H9 (cell line): ENCODE measurements around the gene NEB. TPM values are rescaled to one million over a fixed set of nuclear protein-coding genes. Genes with fewer than 3 reads are reported as not detected.

ENCODE experiments used
- DNase-seq: peaks from one replicate; pipeline ENCODE4 v3.0.0-alpha.2; 2017
- H2AFZ ChIP-seq: one replicate; pipeline ENCODE4 v1.6.1; 2013; ENCODE audit warnings: mild to moderate bottlenecking, low read length, control low read depth, moderate library complexity
- H2AK5ac ChIP-seq: 2 replicates; pipeline ENCODE4 v1.6.1; 2013; ENCODE audit warnings: low read length, control low read depth, mixed read lengths; ENCODE audit not compliant: insufficient read length
- H2BK120ac ChIP-seq: one replicate; pipeline ENCODE4 v1.6.1; 2013; ENCODE audit warnings: low read depth, mild to moderate bottlenecking, low read length, control low read depth, inconsistent platforms; ENCODE audit not compliant: poor library complexity, severe bottlenecking
- H2BK12ac ChIP-seq: 2 replicates; pipeline ENCODE4 v1.6.1; 2013; ENCODE audit warnings: low read length, control low read depth, mixed read lengths, low read depth; ENCODE audit not compliant: insufficient read length
- H2BK15ac ChIP-seq: 2 replicates; pipeline ENCODE4 v1.6.1; 2013; ENCODE audit warnings: low read depth, low read length, control low read depth
- H2BK20ac ChIP-seq: one replicate; pipeline ENCODE4 v1.6.1; 2013; ENCODE audit warnings: low read depth, mild to moderate bottlenecking, low read length, control low read depth, inconsistent platforms; ENCODE audit not compliant: poor library complexity, severe bottlenecking
- H2BK5ac ChIP-seq: 2 replicates; pipeline ENCODE4 v1.6.1; 2013; ENCODE audit warnings: low read length, control low read depth, mixed read lengths; ENCODE audit not compliant: insufficient read length
- H3K14ac ChIP-seq: 2 replicates; pipeline ENCODE4 v1.6.1; 2013; ENCODE audit warnings: low read length, control low read depth; ENCODE audit not compliant: insufficient read depth
- H3K18ac ChIP-seq: 2 replicates; pipeline ENCODE4 v1.6.1; 2013; ENCODE audit warnings: low read depth, mild to moderate bottlenecking, mixed read lengths, low read length, control low read depth; ENCODE audit not compliant: insufficient read length
- H3K23ac ChIP-seq: 2 replicates; pipeline ENCODE4 v1.6.1; 2013; ENCODE audit warnings: low read length, control low read depth, mixed read lengths, low read depth; ENCODE audit not compliant: insufficient read length
- H3K23me2 ChIP-seq: 2 replicates; pipeline ENCODE4 v1.6.1; 2013; ENCODE audit warnings: low read depth, mild to moderate bottlenecking, mixed read lengths, low read length, control low read depth; ENCODE audit not compliant: insufficient read length, poor library complexity, severe bottlenecking
- H3K27ac ChIP-seq: 2 replicates; pipeline ENCODE4 v1.5.1; 2013; ENCODE audit warnings: low read length, control low read depth, mixed read lengths, low read depth; ENCODE audit not compliant: insufficient read length
- H3K27me3 ChIP-seq: 2 replicates; pipeline ENCODE4 v1.6.1; 2013; ENCODE audit warnings: low read length, control low read depth, inconsistent platforms; ENCODE audit not compliant: insufficient read depth
- H3K4ac ChIP-seq: 2 replicates; pipeline ENCODE4 v1.6.1; 2013; ENCODE audit warnings: low read depth, mild to moderate bottlenecking, control low read depth, inconsistent platforms, low read length, moderate library complexity
- H3K4me1 ChIP-seq: 2 replicates; pipeline ENCODE4 v1.6.1; 2013; ENCODE audit warnings: low read length, control low read depth, inconsistent platforms; ENCODE audit not compliant: insufficient read depth
- H3K4me2 ChIP-seq: 2 replicates; pipeline ENCODE4 v1.6.1; 2013; ENCODE audit warnings: low read length, control low read depth, mixed read lengths; ENCODE audit not compliant: insufficient read length, insufficient read depth
- H3K56ac ChIP-seq: 2 replicates; pipeline ENCODE4 v1.6.1; 2013; ENCODE audit warnings: low read depth, mild to moderate bottlenecking, mixed read lengths, low read length, control low read depth; ENCODE audit not compliant: insufficient read length
- H3K79me1 ChIP-seq: 2 replicates; pipeline ENCODE4 v1.6.1; 2013; ENCODE audit warnings: low read depth, mild to moderate bottlenecking, moderate library complexity, low read length, control low read depth, inconsistent platforms; ENCODE audit not compliant: insufficient read depth, poor library complexity, severe bottlenecking
- H3K79me2 ChIP-seq: 2 replicates; pipeline ENCODE4 v1.6.1; 2013; ENCODE audit warnings: low read length, control low read depth, inconsistent platforms; ENCODE audit not compliant: insufficient read depth
- H3K9ac ChIP-seq: 2 replicates; pipeline ENCODE4 v1.6.1; 2013; ENCODE audit warnings: low read length, control low read depth, mixed read lengths; ENCODE audit not compliant: insufficient read length; ENCODE audit errors: extremely low read depth
- H3K9me3 ChIP-seq: one replicate; pipeline ENCODE4 v1.6.1; 2013; ENCODE audit warnings: low read depth, low read length, inconsistent platforms; ENCODE audit not compliant: control insufficient read depth
- H3T11ph ChIP-seq: one replicate; pipeline ENCODE4 v1.6.1; 2013; ENCODE audit warnings: mild to moderate bottlenecking, low read length, control low read depth, inconsistent platforms
- H4K20me1 ChIP-seq: one replicate; pipeline ENCODE4 v1.6.1; 2013; ENCODE audit not compliant: control insufficient read depth, insufficient read length, insufficient read depth
- H4K5ac ChIP-seq: 2 replicates; pipeline ENCODE4 v1.6.1; 2013; ENCODE audit warnings: low read depth, mild to moderate bottlenecking, mixed read lengths, low read length, control low read depth; ENCODE audit not compliant: insufficient read length
- H4K8ac ChIP-seq: replicated peaks from 2 replicates; pipeline ENCODE4 v1.6.1; 2013; ENCODE audit warnings: low read length, control low read depth, mixed read lengths, low read depth; ENCODE audit not compliant: insufficient read length
- H4K91ac ChIP-seq: 2 replicates; pipeline ENCODE4 v1.6.1; 2013; ENCODE audit warnings: low read depth, mild to moderate bottlenecking, moderate library complexity, mixed read lengths, low read length, control low read depth; ENCODE audit not compliant: insufficient read length
- H3K27ac Mint-ChIP-seq, 3 experiments: 2 replicates in 2 of 3; 3 replicates in 1 of 3; pipeline ENCODE4 v1.8.0; 2020 to 2021; ENCODE audit warnings: mixed read lengths in 3 of 3, mild to moderate bottlenecking in 1 of 3, moderate library complexity in 1 of 3
- H3K27me3 Mint-ChIP-seq: 2 replicates; pipeline ENCODE4 v1.8.0; 2021; ENCODE audit warnings: low read depth, mild to moderate bottlenecking, moderate library complexity, mixed read lengths
- H3K36me3 Mint-ChIP-seq, 3 experiments: 2 replicates in 2 of 3; 3 replicates in 1 of 3; pipeline ENCODE4 v1.8.0; 2020 to 2021; ENCODE audit warnings: low read depth in 3 of 3, mixed read lengths in 3 of 3; ENCODE audit not compliant: insufficient read depth in 1 of 3
- H3K4me1 Mint-ChIP-seq, 2 experiments: 2 replicates each; pipeline ENCODE4 v1.8.0; 2020; ENCODE audit warnings: mixed read lengths in 2 of 2
- H3K4me3 Mint-ChIP-seq, 2 experiments: 2 replicates in 1 of 2; 3 replicates in 1 of 2; pipeline ENCODE4 v1.8.0; 2020 to 2021; ENCODE audit warnings: mild to moderate bottlenecking in 2 of 2, mixed read lengths in 2 of 2, moderate library complexity in 1 of 2
- H3K9me3 Mint-ChIP-seq, 2 experiments: 2 replicates in 1 of 2; 3 replicates in 1 of 2; pipeline ENCODE4 v1.8.0; 2020; ENCODE audit warnings: mild to moderate bottlenecking in 2 of 2, mixed read lengths in 2 of 2, moderate library complexity in 1 of 2
- CTCF ChIP-seq: fragments of 200-600 bp; sonication (generic); conservative IDR thresholded peaks from 3 replicates; pipeline ENCODE4 v1.8.0; 2021; ENCODE audit warnings: antibody characterized with exemption, mild to moderate bottlenecking
- WGBS: extraction: QIAGEN DNeasy Blood & Tissue Kit; methylation state at CpG from one replicate; pipeline ENCODE4 v1.1.7; 2013; ENCODE audit warnings: missing lambda C conversion rate, low lambda C conversion rate, mixed read lengths; ENCODE audit not compliant: insufficient read length; ENCODE audit errors: extremely low coverage; 5-methylcytosine and 5-hydroxymethylcytosine counted together
- total RNA-seq: library from RNA; stranded (reverse); gene quantifications from 2 replicates; pipeline ENCODE4 v1.2.1, GENCODE V29; 2021

Gene NEB
- total RNA-seq, 1 experiment from 2014 or later, result 0.98 TPM

GRCh38 chr2:151771599-151772358 lies 37.5 kb upstream of the NEB start:
- no peak overlapping the region for H3K27ac ChIP-seq
- no peak overlapping the region for H3K4me2 ChIP-seq

More at GRCh38 chr2:151771599-151772358, 37.5 kb upstream of the NEB start:
- Histone ChIP-seq H3K18ac (no peak overlapping the region), H3K4ac (no peak overlapping the region), H3T11ph (no peak overlapping the region), H3K27me3 (no peaks in the 10 kb centered on the region), H3K79me2 (no peaks in the 10 kb centered on the region), H2BK15ac (no peak overlapping the region), H3K4me1 (no peaks in the 10 kb centered on the region), H3K9ac (no peak overlapping the region), H3K23me2 (no peaks in the 10 kb centered on the region), H4K5ac (no peak overlapping the region), H2BK12ac (no peak overlapping the region), H3K14ac (no peak overlapping the region), H2BK20ac (no peak overlapping the region), H3K56ac (no peak overlapping the region), H4K91ac (no peak overlapping the region), H3K9me3 (no peaks in the 10 kb centered on the region), H2BK5ac (no peak overlapping the region), H3K79me1 (no peaks in the 10 kb centered on the region), H3K23ac (no peak overlapping the region), H4K8ac (no peak overlapping the region), H2AK5ac (no peak overlapping the region), H4K20me1 (no peaks in the 10 kb centered on the region), H2AFZ (no peak overlapping the region), H2BK120ac (no peak overlapping the region)
- no peaks in the 10 kb centered on the region; a peak in 1 of 5 replicates for H3K9me3 Mint-ChIP-seq
- peaks cover 2 to 7% of the 10 kb centered on the region in 2 experiments; a peak in 2 of 4 replicates for H3K4me1 Mint-ChIP-seq
- no peaks in the 10 kb centered on the region for H3K27me3 Mint-ChIP-seq
- H3K27ac Mint-ChIP-seq, result no peak overlapping the region
- DNase-seq, result no peak
- no peak overlapping the region for H3K4me3 Mint-ChIP-seq
- TF ChIP-seq CTCF, result no peak
- peaks cover 1 to 12% (median 12%) of the 10 kb centered on the region in 3 experiments; a peak in 5 of 7 replicates for H3K36me3 Mint-ChIP-seq
- WGBS, result no CpG with 5 or more reads among the region's 10 CpGs
